Breast epithelium (tissue), 3 donors: ENCODE measurements around the gene DHRS4.
"Not testable (repeated sequence)": the region's sequence is repeated elsewhere in the genome, so short reads cannot be mapped to it uniquely, and the experiment has no call there.

ENCODE experiments used
- CTCF ChIP-seq, 3 donors: fragments of 450-650 bp; IDR thresholded peaks; one replicate each; pipeline ENCODE4 v1.5.1; 2016 to 2017; ENCODE audit warnings: antibody characterized with exemption in 3 of 3, mild to moderate bottlenecking in 3 of 3, moderate library complexity in 3 of 3
- POLR2A ChIP-seq: fragments of 450-650 bp; IDR thresholded peaks from one replicate; pipeline ENCODE4 v1.6.1; 2016; ENCODE audit warnings: antibody characterized with exemption, mild to moderate bottlenecking, moderate library complexity
- POLR2AphosphoS5 ChIP-seq, 3 donors: sonication (generic); formaldehyde crosslinking; IDR thresholded peaks; one replicate each; pipeline ENCODE4 v1.6.1; 2017; ENCODE audit warnings: antibody characterized with exemption in 3 of 3

- not testable (repeated sequence) for TF ChIP-seq POLR2A; CTCF (IDR thresholded peaks at IDR 0.05); POLR2AphosphoS5 (IDR thresholded peaks at IDR 0.05)
Measured at GRCh38 chr14:23996009-23996408, 42.4 kb downstream of the DHRS4 start.
